SK-N-DZ (cell line): ENCODE results near the gene CDC73.
"Not testable (repeated sequence)": the region's sequence is repeated elsewhere in the genome, so short reads cannot be mapped to it uniquely, and the experiment has no call there.

Experiments used
- DNase-seq: peaks from one replicate; pipeline ENCODE4 v3.0.0-alpha.2; 2015; ENCODE audit warnings: low spot score

CDC73 gene

DNA sequence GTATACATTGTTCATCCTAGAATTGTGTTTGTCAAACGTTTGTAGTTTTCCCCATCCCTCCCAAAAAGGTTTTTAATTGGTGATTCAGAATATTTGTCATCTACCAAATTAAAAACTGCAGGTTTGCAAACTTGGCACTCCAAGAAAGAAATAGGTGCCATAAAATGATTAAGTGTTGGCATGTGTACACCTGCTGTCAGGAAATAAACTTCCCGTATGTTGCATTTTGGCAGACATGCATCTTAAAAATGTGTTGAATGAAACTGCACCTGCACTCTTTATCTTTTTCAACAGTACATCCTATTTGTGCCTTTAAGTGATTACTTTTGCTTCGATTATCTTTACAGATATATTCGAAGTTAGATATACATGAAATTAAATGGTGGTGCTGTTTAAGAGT lies 57.3 kb downstream of the CDC73 start:
- no peak for DNase-seq

DNA sequence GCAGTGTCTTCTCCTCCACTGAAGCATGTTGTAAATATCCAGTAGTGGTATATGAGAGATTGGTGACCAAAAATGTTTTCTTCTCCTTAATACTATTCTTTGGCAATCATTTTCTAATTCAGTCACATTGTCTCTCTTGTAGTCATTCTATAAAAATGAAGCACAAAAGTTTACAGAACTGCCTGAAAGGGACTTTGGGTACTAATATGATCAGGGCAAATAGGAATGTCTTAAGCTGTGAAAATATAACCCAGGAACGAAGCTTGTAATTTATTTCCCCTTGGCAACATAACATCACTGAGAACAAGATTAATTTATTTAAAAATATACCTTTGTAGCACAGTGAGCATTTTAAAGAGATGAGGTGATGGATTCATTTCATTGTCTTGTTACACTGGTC lies 59.7 kb downstream of the CDC73 start:
- no peak for DNase-seq

DNA sequence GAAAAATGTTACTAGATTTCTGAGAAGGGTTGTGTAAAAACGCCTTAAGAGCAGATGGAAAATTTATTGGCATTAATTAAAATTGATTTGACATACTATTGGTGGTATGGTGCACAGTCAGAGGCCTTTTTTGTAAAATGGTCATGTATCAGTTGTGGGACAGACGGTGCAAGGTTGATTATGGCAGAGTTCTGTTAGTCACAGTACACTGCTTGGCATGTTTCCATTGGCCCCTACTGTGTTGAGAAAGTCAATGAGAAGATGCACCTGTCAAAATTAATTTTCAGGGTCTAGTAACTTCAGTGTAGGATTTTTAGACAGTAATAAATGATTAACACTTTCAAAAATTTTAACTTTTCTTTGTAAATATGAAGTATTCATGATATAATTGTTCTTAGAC lies 60.2 kb downstream of the CDC73 start:
- no peak for DNase-seq

DNA sequence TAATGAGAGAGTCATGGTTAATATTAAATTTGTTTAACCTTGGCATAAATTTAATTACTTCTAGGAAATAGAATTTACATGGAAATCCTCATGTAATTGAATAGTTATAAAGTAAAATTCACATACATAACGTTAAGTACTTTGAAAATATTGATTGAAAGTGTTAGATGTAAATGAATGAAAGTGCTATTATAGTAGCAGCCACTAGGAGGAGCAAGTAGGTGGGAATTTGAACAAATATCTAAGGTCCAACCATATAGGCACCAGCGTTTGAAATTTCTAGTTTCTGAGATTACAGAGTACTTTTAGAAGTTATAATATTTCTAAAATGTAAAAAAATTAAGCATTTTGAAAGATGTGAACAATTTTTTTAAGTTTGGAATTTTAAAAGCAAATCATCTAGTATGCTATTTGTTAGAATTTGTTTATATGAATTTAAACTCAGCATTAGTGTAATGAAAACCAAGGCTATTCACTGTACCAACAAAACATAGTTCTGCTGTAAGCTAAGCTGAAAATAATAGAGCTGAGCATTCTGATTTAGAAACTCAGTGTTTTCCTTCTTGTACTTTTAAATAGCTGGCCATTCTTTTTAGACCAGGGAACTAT lies 61.3 kb downstream of the CDC73 start:
- peak; percentile 61 for DNase-seq

DNA sequence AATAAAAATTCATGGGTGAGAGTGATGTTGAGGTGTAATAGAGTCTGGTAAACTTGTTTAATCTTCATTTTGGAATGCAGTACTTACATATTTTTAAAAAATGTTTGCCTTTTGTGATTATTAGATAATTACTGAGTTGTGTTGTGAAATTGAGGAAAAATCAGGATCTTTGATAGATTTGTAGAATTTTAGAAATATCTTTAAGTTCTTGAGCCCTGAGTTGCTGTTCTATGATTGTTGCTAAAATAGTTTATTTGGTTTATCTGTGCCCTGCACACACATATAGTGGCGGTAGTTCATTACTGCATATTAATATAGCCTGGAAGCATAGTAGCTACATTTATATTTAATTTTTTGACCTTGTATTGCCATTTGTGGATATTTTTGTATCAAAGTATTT lies 62.9 kb downstream of the CDC73 start:
- DNase-seq: no peak

DNA sequence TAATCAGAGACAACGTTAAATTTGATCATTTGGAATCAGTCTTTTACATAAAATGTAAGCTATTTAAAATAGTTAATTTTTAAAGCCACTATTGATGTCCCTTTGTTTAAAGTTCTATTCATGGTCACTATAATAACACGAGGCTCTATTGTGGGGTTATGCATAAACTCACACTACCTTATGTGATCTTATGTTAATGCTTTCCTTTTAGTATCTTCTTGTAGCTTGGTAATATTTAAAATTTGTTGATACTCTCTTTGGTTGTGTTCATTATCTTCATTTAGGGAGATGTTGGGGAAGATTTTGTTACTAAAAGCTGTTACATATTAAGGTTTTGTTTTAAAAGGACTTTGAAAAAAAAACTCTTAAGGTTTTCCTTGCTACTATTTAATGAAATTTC lies 63.4 kb downstream of the CDC73 start:
- DNase-seq: no peak

DNA sequence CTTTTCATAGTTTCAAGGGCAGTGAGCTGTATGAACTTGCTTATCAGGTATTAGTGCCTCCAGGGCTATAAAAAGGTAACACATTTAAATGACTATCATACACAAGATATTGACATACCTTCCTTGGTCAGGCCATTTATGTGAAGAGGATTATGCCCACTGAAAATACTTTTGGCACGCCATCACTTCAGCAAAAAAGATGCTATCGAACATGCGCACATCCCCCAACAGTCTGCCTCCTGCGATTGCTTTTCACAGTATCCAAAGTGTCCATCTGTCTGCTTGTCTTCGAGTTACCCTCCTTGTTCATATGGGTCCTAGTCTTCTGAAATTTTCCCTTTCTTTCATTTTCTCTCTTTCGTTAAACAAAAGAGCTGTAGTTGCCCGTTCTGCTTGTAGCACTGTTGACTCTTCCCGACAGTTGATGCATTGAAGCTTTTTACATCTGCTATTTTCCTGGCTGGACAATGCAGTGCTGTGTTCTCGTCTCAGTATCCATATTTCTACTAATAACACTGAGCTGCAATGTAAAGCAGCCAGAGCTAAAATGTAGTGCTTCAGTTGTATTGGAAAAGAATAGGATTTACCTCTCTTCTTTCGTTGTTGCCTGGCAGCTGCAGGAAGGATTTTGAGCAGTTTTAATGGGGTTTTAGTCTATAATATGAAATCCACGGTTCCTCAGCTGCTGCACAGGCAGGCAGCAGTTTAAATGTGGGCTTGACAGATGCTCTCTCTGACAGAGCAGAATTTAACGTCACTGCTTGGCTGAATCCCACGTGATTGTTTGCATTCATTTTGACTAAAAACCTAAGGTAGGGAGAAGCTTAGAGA lies 64.3 kb downstream of the CDC73 start, which contains the start of gene B3GALT2:
TSS of gene B3GALT2 (minus strand) at position 713 of the 831 bp plus-strand sequence. CDS start 5,051 bp downstream, outside the sequence.
- DNase-seq: peak; percentile 71

DNA sequence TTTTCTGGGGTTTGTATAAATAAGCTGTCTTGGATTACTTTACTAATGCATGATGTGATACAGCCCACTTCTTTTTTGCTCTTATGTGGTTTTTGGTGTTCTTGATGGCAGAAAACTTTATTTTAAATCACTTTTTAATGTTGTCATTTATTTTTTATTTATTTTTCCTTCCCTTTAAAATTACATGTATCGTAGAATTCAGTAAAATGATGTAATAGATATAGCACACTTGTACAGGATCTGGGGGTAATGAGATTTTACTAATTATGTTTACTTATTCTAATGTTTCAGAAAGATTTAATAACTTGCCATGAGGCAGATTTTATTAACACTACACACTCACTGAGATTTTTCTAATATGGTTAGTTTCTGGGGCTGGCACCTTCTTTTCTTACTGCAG lies 65.3 kb downstream of the CDC73 start:
- DNase-seq: no peak

DNA sequence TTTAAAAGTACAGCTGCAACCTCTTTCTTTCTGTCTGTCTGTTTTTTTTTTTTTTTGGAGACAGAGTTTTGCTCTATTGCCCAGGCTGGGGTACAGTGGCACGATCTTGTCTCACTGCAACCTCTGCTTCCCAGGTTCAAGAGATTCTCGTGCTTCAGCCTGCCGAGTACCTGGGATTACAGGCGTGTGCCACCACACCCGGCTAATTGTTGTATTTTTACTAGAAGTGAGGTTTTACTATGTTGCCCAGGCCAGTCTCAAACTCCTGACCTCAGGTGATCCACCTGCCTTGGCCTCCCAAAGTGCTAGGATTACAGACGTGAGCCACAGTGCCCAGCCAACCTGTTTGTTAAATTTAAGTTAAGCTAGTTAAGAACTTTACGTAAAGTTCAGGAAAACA lies 67.1 kb downstream of the CDC73 start:
- not testable (repeated sequence) for DNase-seq

DNA sequence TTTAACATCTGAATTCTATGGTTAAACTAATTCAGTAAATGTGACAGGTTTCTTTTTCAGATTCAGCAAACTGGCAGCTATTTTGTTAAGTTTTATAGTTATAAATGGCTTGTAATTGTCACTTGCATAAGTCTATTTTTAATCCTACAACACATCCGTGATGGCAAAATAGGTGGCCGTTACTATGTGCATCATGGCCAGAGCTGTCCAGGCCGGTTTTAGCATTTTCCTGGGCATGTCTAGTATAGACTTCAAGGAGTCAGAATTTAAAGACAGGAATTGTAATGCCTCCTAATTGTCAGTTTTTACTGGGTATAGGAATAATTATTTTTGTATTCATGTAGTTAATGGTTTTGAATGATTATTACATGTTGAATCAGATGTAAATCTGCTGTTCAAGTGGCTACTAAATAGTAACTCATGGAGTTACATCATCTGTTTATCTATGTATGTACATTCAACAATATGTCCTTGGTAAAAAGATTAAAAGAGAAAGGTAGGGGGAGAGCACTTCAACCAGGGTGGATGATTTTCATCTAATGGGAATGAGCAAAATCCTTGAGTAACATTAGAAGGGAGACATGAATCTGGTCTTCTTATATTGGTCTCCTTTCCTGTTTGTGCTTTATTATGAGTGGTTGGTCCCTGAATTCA lies 67.7 kb downstream of the CDC73 start:
- DNase-seq: no peak

DNA sequence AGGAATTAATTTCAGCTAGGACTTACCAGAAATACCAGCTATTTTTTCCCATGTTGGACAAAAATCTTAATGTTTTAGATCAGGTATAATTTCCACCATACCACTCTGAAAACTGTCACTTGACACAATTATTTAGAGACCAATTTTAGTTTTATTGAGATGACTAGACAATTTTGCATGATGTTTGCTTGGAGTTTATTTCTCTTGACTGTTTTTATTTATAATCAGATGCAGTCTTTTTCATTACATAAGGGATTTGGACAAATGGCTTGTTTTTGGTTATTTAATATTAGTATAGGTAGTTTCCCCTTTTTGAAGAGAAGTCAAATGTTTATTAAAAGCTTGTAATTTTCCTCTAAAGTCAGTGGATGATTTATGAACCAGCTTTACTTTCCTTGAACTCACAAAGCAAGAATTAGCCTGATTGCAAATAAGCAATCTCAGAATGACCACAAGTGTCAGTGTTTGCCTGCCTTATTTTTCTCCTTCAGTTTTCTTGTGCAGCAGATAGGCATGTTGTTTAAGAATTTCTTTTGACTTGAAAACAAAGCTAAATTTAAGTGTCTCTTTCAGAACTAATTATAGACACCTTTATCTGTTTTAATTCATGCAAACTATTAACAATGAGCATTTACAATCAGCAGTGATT lies 68.4 kb downstream of the CDC73 start:
- DNase-seq: no peak

DNA sequence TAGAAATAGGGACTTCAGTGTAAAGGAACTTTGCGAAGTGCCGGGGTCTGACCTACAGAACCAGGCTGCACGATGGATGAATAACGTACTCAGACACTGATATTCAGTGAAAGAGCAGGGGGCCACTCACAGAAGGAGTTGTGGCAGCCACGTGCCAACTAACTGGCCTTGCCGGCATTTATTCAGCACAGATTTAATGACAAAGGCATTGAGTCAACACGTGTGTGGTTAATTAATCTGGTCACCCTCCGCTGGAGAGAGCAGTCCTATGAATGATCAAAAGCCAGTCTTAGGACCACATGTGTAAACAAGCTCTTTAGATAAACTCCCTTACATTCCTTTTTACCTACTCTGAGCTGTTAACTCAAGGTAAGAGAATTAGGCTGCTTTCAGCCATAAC lies 70.8 kb downstream of the CDC73 start:
- no peak for DNase-seq

DNA sequence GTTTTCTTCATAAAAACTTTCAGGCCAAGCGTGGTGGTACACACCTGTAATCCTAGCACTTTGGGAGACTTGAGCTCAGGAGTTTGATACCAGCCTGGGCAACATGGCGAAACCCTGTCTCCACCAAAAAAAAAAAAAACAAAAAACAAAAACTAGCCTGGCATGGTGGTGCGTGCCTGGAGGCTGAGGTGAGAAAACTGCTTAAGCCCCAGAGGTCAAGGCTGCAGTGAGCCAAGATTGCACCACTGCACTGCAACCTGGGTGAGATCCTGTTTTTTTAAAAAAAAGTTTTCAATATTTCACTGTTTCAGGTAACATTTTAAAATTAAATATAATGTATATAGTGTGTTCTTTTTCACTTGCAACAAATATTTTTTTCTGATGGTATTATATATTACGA lies 78.1 kb downstream of the CDC73 start:
- no peak for DNase-seq

DNA sequence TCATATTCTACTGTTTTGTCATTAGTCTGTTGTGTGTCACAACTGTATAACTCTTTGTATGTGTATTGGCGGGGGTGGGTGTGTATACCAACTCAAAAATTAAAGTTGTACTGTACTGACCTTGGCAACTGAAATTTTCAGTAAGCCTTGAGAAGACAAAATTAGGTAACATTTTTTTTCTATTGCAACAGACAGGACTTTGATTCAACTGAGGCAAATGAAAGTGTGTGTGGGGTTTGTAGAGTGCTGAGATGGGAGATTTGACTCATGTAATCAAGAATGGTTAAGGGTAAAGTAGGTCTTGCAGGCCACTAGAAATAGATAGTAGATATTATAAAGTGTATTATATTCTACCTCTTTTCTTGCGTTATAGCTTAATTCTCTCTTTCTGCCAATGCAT lies 79.2 kb downstream of the CDC73 start:
- no peak for DNase-seq

DNA sequence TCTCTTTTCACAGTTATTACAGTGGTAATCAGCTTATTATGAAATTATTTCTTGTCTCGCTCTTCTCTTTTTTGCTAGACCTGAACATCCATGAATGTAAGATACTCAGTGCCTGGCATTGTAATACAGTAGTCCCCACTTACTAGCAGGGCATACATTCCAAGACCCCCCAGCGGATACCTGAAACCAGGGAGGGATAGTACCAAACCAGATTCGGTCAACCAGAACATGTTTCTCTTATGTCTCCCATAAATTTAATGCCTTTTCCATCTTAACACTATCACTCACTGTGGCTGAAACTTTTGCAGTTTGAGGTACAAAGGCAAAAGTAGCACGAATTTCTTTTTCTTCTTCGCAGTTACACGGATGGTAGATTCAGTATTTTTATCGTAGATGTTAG lies 89.2 kb downstream of the CDC73 start:
- DNase-seq: no peak

DNA sequence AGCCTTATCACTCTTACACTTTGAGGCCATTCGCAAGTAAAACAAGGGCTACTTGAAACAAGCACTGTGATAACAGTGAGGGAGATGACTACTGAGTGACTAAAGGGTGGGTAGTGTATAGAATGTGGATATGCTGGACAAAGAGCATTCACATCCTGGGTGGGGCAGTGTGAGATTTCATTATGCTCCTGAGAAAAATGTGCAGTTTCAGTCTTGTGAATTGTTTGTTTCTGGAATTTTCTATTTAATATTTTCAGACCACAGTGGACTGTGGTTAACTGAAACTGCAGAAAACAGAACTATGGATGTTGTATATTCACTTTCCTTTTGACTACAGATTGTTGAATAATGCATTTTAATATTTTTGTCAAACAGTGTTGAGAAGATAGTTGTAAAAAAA lies 89.7 kb downstream of the CDC73 start:
- no peak for DNase-seq

DNA sequence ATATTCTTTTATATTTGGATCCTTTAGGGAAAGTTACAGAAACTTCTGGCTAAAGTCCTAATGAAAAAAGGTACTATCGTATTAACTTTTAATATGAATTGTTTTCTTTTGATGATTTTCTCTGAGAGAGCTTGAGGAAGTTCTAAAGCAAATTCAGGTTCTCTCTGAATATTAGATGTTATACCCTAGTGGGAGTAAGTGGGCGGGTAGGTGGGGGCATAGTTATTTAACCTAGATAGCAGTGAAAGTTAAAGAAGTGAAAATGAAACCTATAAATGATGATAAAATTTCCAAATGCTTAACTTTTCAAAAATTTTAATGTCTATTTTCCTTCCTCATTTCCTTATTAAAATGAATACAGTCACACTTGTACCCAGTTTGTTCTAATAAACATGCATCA lies 90.8 kb downstream of the CDC73 start:
- no peak for DNase-seq

DNA sequence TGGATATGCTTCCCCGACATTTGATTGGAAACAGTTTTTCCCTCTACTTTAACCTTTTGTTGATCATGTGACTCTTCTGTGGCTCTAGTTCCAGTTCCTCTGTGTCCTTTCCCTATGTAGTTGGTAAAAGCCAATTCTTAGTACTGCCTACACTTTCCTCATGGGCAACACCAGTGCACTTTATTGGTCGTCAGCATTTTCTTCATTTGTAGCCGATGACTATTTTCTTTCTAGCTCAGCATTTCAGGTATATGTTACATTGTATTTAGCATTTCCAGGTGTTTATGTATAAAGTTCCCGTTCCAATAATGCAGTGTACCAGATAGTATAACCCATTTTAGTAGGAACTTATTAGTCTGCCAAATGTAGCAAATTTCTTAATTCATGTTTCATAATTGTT lies 92.2 kb downstream of the CDC73 start:
- DNase-seq: no peak

DNA sequence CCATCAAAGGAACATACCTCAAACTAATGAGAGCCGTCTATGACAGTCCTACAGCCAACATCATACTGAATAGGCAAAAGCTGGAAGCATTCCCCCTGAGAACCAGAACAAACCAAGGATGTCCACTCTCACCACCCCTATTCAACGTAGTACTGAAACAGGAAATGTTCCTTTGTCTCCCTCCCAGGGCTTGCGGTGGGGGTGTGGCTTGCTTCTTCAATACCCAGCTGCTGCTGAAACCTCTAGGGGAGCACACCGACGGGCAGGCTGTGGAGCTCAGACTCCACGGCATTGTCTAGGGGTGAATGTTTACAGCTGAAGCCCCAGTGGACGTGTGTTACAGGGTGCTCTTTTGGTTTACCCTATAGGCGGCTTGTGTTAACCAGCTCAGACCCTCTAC lies 95.1 kb downstream of the CDC73 start:
- DNase-seq: no peak

DNA sequence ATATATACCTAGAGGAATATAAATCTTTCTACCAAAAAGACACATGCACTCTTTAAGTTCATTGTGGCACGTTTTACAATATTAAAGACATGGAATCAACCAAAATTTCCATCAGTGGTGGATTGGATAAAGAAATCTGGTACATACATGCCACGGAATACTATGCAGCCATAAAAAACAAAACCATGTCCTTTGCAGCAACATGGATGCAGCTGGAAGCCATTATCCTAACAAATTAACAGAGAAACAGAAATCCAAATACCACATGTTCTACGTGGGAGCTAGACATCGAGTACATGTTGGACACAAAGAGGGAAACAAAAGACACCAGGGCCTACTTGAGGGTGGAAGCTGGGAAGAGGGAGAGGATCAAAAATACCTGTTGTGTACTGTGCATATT lies 97.6 kb downstream of the CDC73 start:
- DNase-seq: no peak

DNA sequence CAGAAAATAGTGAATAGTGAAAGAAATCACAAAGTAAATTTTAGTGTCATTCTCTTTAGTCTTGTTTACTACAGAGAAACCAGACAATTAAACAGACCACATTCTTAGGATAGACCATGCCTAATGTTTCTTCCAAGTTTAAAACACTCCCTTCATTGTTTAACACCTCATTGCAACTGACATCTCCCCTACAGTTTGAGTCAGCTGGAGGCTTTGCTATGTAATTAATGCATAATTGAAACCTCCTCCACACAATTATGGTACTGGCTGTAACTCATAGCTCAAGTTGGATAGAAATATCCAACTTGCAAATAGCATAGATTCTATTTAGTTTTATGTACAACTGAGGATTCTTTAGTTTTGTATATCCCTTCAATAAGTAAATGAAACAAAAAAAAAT lies 99.8 kb downstream of the CDC73 start:
- DNase-seq: no peak

DNA sequence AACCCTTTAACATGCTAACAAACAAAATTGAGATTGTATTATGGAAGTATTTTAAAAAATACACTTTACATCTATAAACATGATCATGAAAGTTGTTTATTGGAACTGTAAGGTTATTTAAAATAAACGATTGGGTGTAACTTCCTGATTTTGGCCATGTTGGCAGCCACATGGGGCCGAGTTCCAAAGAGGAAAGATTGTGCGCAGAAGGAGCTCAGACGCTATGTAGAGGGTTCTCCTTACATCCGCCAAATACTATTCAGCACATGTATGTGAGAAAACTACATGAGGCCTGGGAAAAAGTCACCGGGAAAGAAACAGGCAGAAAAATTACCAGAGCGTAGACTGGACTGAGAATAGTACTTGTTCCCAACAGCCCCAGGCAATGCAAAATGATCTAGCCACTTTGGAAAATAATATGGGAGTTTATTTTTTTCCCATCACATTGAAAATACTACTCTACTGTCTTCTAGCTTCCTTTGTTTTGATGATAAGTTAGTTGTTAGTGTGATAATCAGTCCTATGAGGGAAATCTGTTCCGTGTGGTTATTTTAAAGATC lies 100.3 kb downstream of the CDC73 start:
- no peak for DNase-seq
